GM23338 (cell line): ENCODE results near the gene FNDC3B. TPM values are rescaled to one million over a fixed set of nuclear protein-coding genes. Genes with fewer than 3 reads are reported as not detected.

ENCODE experiments used
- ATAC-seq: fragments of 200-7000 bp; cut with Tn5 transposase; 3 replicates; pipeline ENCODE4 v1.9.1; 2020
- DNase-seq: peaks from one replicate; pipeline ENCODE4 v3.0.0-alpha.2; 2015; ENCODE audit warnings: low spot score
- H2AFZ ChIP-seq: fragments of 200-600 bp; sonication (generic); 2 replicates; pipeline ENCODE4 v1.8.0; 2016; ENCODE audit warnings: antibody characterized with exemption, mild to moderate bottlenecking, moderate library complexity
- H3F3A ChIP-seq: fragments of 200-600 bp; sonication (generic); replicated peaks from 2 replicates; pipeline ENCODE4 v1.8.0; 2017; ENCODE audit warnings: antibody characterized with exemption, mixed run types, low read depth
- H3K27ac ChIP-seq: fragments of 200-600 bp; sonication (generic); 2 replicates; pipeline ENCODE4 v1.6.1; 2016; ENCODE audit warnings: low read depth
- H3K27me3 ChIP-seq: fragments of 200-600 bp; sonication (generic); 2 replicates; pipeline ENCODE4 v1.8.0; 2016; ENCODE audit warnings: mild to moderate bottlenecking, mixed run types, moderate library complexity; ENCODE audit not compliant: insufficient read depth
- H3K36me3 ChIP-seq: fragments of 200-600 bp; sonication (generic); 2 replicates; pipeline ENCODE4 v1.8.0; 2016; ENCODE audit warnings: mild to moderate bottlenecking; ENCODE audit not compliant: insufficient read depth
- H3K4me1 ChIP-seq: fragments of 200-600 bp; sonication (generic); 2 replicates; pipeline ENCODE4 v1.8.0; 2016; ENCODE audit warnings: mild to moderate bottlenecking, moderate library complexity; ENCODE audit not compliant: insufficient read depth
- H3K4me2 ChIP-seq: fragments of 200-600 bp; sonication (generic); 2 replicates; pipeline ENCODE4 v1.7.1; 2017; ENCODE audit warnings: mixed run types
- H3K4me3 ChIP-seq: fragments of 200-600 bp; sonication (generic); 2 replicates; pipeline ENCODE4 v1.6.1; 2016; ENCODE audit warnings: mixed run types
- H3K79me2 ChIP-seq: fragments of 200-600 bp; sonication (generic); replicated peaks from 2 replicates; pipeline ENCODE4 v1.8.0; 2017; ENCODE audit warnings: mild to moderate bottlenecking; ENCODE audit not compliant: insufficient read depth
- H3K9me2 ChIP-seq: fragments of 200-600 bp; sonication (generic); 2 replicates; pipeline ENCODE4 v1.8.0; 2017; ENCODE audit not compliant: insufficient read depth
- H4K20me1 ChIP-seq: fragments of 200-600 bp; sonication (generic); replicated peaks from 2 replicates; pipeline ENCODE4 v1.8.0; 2017; ENCODE audit warnings: mild to moderate bottlenecking; ENCODE audit not compliant: insufficient read depth
- H3K27ac Mint-ChIP-seq: 2 replicates; pipeline ENCODE4 v1.8.0; 2020; ENCODE audit warnings: inconsistent platforms, mild to moderate bottlenecking, moderate library complexity, mixed read lengths
- H3K27me3 Mint-ChIP-seq: 3 replicates; pipeline ENCODE4 v1.8.0; 2022; ENCODE audit warnings: low read depth, mild to moderate bottlenecking, moderate library complexity, mixed read lengths, inconsistent platforms; ENCODE audit not compliant: insufficient read depth, poor library complexity
- H3K36me3 Mint-ChIP-seq: 3 replicates; pipeline ENCODE4 v1.8.0; 2021; ENCODE audit warnings: low read depth, mild to moderate bottlenecking, inconsistent platforms, moderate library complexity, mixed read lengths
- H3K4me1 Mint-ChIP-seq: 3 replicates; pipeline ENCODE4 v1.8.0; 2020; ENCODE audit warnings: mild to moderate bottlenecking, inconsistent platforms, mixed read lengths
- H3K4me3 Mint-ChIP-seq: 3 replicates; pipeline ENCODE4 v1.8.0; 2021; ENCODE audit warnings: moderate library complexity, mild to moderate bottlenecking, inconsistent platforms, mixed read lengths
- H3K9me3 Mint-ChIP-seq: 3 replicates; pipeline ENCODE4 v1.8.0; 2020; ENCODE audit warnings: moderate library complexity, mild to moderate bottlenecking, inconsistent platforms, mixed read lengths
- EZH2 ChIP-seq: fragments of 200-600 bp; sonication (generic); IDR thresholded peaks from one replicate; pipeline ENCODE4 v1.8.0; 2017; ENCODE audit warnings: antibody characterized with exemption, mild to moderate bottlenecking, low read depth; ENCODE audit not compliant: unreplicated experiment
- JUNB ChIP-seq: IDR thresholded peaks from one replicate; pipeline ENCODE4 v1.6.1; 2016; ENCODE audit warnings: antibody characterized with exemption; ENCODE audit not compliant: unreplicated experiment
- NANOG ChIP-seq: IDR thresholded peaks from 2 replicates; pipeline ENCODE4 v1.6.1; 2016; ENCODE audit warnings: antibody characterized with exemption, borderline replicate concordance
- polyA plus RNA-seq: library from polyadenylated mRNA; unstranded; fragments of >200 nt; fragmentation: Nextera tagmentation; extraction: Ambion mirVana; gene quantifications from 2 replicates; pipeline ENCODE4 v1.2.1, GENCODE V29; 2016
- total RNA-seq: library from RNA; depleted of rRNA; stranded (reverse); fragments of >200 nt; shearing (Covaris generic); gene quantifications from 2 replicates; pipeline ENCODE4 v1.2.3, GENCODE V29; 2014
- TF ChIP-seq, protein P1 (sequence below): fragments of 250-450 bp; sonication (Bioruptor Pico); IDR thresholded peaks from 2 replicates; pipeline ENCODE4 v1.5.0; 2020; ENCODE audit warnings: mild to moderate bottlenecking, moderate library complexity

Gene FNDC3B
- total and polyA plus RNA-seq, 2 experiments from 2014 or later, result 19.1 to 55.4 TPM

DNA sequence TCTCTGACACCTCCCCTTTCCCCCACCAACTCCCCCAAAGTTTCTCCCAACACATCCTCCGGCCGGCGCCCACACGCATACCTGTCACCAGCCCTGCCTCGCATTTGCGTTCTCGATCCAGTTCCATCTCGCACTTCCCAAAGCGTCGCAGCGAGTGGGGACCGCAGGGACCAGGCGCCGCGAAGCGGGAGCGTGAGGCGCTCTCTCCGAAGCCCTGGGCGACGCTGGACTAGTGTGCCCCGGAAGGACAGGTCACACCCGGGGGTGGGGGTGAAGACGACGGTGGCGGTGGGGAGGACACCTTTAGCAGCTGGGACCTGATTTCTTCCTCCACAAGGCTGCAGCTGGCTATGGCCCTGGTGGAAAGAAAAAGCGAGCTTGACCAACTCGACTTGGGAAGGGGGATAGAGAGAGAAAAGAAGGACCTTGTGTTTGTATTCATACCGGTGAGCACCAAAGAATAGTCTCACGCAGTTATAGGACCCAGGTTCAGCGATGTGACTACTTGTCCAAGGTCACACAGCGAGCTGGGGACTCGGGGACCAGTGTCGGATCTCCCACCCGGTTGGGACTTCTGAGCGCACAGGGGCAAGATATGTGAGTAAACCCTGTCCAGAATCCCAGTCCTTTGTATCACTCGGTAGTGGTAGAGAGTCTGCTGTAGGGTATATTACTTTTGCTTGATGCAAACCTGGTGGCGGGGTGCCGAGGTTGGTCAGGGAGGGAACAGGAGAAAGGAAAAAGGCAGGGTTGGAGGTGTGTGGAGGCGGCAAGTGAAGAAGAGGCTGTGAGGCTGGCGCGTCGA lies 409.5 kb downstream of the FNDC3B start:
- Histone ChIP-seq H3K36me3 (no peaks in the 10 kb centered on the region), H4K20me1 (no peaks in the 10 kb centered on the region), H3K9me2 (no peaks in the 10 kb centered on the region), H3K27ac (no peak overlapping the region), H3K4me2 (peak overlapping the region; percentile 87), H3F3A (no peaks in the 10 kb centered on the region), H3K4me1 (peaks cover 17% of the 10 kb centered on the region), H2AFZ (peak overlapping the region; percentile 56), H3K79me2 (no peaks in the 10 kb centered on the region), H3K4me3 (peak overlapping the region; percentile 55), H3K27me3 (peaks cover 75% of the 10 kb centered on the region)
- Mint-ChIP-seq H3K4me3 (peak overlapping the region; percentile 71), H3K36me3 (peaks cover 7% of the 10 kb centered on the region; the same call in 1 of the 3 replicates), H3K27ac (no peak overlapping the region), H3K27me3 (peaks cover 46% of the 10 kb centered on the region), H3K9me3 (peaks cover 4% of the 10 kb centered on the region; the same call in 2 of the 3 replicates), H3K4me1 (peaks cover 22% of the 10 kb centered on the region)
- DNase-seq (peak; percentile 48), ATAC-seq (peak; percentile 44)
- TF ChIP-seq JUNB, result no peak
- peak; percentile 59 for TF ChIP-seq EZH2
- TF ChIP-seq NANOG, result no peak
- TF ChIP-seq, protein P1, sequence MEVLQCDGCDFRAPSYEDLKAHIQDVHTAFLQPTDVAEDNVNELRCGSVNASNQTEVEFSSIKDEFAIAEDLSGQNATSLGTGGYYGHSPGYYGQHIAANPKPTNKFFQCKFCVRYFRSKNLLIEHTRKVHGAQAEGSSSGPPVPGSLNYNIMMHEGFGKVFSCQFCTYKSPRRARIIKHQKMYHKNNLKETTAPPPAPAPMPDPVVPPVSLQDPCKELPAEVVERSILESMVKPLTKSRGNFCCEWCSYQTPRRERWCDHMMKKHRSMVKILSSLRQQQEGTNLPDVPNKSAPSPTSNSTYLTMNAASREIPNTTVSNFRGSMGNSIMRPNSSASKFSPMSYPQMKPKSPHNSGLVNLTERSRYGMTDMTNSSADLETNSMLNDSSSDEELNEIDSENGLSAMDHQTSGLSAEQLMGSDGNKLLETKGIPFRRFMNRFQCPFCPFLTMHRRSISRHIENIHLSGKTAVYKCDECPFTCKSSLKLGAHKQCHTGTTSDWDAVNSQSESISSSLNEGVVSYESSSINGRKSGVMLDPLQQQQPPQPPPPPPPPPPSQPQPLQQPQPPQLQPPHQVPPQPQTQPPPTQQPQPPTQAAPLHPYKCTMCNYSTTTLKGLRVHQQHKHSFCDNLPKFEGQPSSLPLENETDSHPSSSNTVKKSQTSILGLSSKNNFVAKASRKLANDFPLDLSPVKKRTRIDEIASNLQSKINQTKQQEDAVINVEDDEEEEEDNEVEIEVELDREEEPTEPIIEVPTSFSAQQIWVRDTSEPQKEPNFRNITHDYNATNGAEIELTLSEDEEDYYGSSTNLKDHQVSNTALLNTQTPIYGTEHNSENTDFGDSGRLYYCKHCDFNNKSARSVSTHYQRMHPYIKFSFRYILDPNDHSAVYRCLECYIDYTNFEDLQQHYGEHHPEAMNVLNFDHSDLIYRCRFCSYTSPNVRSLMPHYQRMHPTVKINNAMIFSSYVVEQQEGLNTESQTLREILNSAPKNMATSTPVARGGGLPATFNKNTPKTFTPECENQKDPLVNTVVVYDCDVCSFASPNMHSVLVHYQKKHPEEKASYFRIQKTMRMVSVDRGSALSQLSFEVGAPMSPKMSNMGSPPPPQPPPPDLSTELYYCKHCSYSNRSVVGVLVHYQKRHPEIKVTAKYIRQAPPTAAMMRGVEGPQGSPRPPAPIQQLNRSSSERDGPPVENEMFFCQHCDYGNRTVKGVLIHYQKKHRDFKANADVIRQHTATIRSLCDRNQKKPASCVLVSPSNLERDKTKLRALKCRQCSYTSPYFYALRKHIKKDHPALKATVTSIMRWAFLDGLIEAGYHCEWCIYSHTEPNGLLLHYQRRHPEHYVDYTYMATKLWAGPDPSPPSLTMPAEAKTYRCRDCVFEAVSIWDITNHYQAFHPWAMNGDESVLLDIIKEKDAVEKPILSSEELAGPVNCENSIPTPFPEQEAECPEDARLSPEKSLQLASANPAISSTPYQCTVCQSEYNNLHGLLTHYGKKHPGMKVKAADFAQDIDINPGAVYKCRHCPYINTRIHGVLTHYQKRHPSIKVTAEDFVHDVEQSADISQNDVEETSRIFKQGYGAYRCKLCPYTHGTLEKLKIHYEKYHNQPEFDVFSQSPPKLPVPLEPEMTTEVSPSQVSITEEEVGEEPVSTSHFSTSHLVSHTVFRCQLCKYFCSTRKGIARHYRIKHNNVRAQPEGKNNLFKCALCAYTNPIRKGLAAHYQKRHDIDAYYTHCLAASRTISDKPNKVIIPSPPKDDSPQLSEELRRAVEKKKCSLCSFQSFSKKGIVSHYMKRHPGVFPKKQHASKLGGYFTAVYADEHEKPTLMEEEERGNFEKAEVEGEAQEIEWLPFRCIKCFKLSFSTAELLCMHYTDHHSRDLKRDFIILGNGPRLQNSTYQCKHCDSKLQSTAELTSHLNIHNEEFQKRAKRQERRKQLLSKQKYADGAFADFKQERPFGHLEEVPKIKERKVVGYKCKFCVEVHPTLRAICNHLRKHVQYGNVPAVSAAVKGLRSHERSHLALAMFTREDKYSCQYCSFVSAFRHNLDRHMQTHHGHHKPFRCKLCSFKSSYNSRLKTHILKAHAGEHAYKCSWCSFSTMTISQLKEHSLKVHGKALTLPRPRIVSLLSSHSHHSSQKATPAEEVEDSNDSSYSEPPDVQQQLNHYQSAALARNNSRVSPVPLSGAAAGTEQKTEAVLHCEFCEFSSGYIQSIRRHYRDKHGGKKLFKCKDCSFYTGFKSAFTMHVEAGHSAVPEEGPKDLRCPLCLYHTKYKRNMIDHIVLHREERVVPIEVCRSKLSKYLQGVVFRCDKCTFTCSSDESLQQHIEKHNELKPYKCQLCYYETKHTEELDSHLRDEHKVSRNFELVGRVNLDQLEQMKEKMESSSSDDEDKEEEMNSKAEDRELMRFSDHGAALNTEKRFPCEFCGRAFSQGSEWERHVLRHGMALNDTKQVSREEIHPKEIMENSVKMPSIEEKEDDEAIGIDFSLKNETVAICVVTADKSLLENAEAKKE, result no peak
